Gastrocnemius medialis (tissue), 4 donors: ENCODE measurements around the gene ADAM23. TPM values are rescaled to one million over a fixed set of nuclear protein-coding genes. Genes with fewer than 3 reads are reported as not detected.

Experiments
- ATAC-seq, 2 donors: fragments of 150-250 bp; one replicate each; pipeline ENCODE4 v1.9.1; 2016
- DNase-seq, 2 donors: peaks; one replicate each; pipeline ENCODE4 v3.0.0-alpha.2; 2019
- H3K27ac ChIP-seq, 4 donors: fragments of 200-600 bp; sonication (generic); 1 replicate in 1 of 4; 2 replicates in 3 of 4; pipeline ENCODE4 v1.5.1; 2016 to 2018; ENCODE audit warnings: mild to moderate bottlenecking in 2 of 4, moderate library complexity in 1 of 4
- H3K27me3 ChIP-seq, 3 donors: fragments of 200-600 bp; sonication (generic) in 2 of 3; 1 replicate in 1 of 3; 2 replicates in 2 of 3; pipeline versions ENCODE4 v1.5.1 to v1.6.0; 2016 to 2019; ENCODE audit warnings: mild to moderate bottlenecking in 1 of 3, moderate library complexity in 1 of 3
- H3K36me3 ChIP-seq, 2 donors: fragments of 200-600 bp; sonication (generic) in 1 of 2; one replicate each; pipeline ENCODE4 v1.5.1; 2017 to 2018
- H3K4me1 ChIP-seq, 2 donors: fragments of 200-600 bp; sonication (generic) in 1 of 2; one replicate each; pipeline ENCODE4 v1.5.1; 2016 to 2017; ENCODE audit warnings: mild to moderate bottlenecking in 2 of 2
- H3K4me3 ChIP-seq, 4 donors: fragments of 200-600 bp; sonication (generic) in 3 of 4; 1 replicate in 1 of 4; 2 replicates in 3 of 4; pipeline ENCODE4 v1.5.1; 2016 to 2019; ENCODE audit warnings: mild to moderate bottlenecking in 2 of 4
- H3K9me3 ChIP-seq, 3 donors: fragments of 200-600 bp; sonication (generic) in 2 of 3; 1 replicate in 1 of 3; 2 replicates in 2 of 3; pipeline ENCODE4 v1.5.1; 2016 to 2019
- CTCF ChIP-seq, 5 experiments: fragments of 450-650 bp in 3 of 5; fragments of 200-600 bp in 2 of 5; sonication (generic) in 2 of 5; IDR thresholded peaks in 4 of 5; conservative IDR thresholded peaks in 1 of 5; 1 replicate in 4 of 5; 2 replicates in 1 of 5; pipeline ENCODE4 v1.5.1; 2016 to 2019; ENCODE audit warnings: antibody characterized with exemption in 5 of 5, mild to moderate bottlenecking in 3 of 5, moderate library complexity in 3 of 5
- POLR2A ChIP-seq, 2 donors: fragments of 450-650 bp; IDR thresholded peaks; one replicate each; pipeline ENCODE4 v1.6.1; 2017; ENCODE audit warnings: antibody characterized with exemption in 2 of 2, mild to moderate bottlenecking in 2 of 2, moderate library complexity in 2 of 2
- in situ Hi-C, 4 donors: fragments of 200-750 bp; cut with MboI; loops; one replicate each; pipeline versions ENCODE4 v1.15.0 to v1.8.0; 2017; ENCODE audit warnings: low sequenced_read_pairs in 4 of 4
- intact Hi-C: fragments of 100-400 bp; cut with DNase I; formaldehyde crosslinking; loops from one replicate; pipeline ENCODE4 v1.15.1; 2023; ENCODE audit warnings: low total_unique reads
- total RNA-seq, 4 donors: library from RNA; depleted of rRNA; stranded (reverse); fragments of >200 nt; gene quantifications; one replicate each; pipeline versions ENCODE4 v1.1.0 to v1.2.3, GENCODE V29; 2016

ADAM23 gene
- total RNA-seq, 4 donors from 2014 or later, result 0.65 to 2.4 (median 1.6) TPM

DNA sequence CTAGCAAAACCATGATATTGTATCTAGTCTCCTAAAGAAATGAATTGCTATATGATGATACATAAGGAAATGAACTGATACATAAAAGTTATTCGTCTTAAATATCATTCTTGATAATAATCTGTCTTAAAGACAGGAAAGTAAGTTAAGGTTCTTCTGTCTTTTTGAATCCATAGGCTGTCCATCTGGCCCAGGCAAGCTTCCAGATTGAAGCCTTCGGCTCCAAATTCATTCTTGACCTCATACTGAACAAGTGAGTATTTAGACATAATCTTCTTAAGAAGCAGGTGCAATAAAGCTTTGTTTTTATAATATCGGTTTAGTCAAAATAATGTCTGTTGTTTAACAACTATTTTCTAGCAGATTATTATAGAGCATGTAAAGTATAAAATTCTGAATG is 37.7 kb downstream of the ADAM23 start:
- Histone ChIP-seq H3K27me3 (no peaks in the 10 kb centered on the region), H3K36me3 (no peaks in the 10 kb centered on the region), H3K27ac (no peak overlapping the region), H3K4me3 (no peak overlapping the region), H3K4me1 (peaks cover 0 to 3% of the 10 kb centered on the region in 2 donors), H3K9me3 (no peaks in the 10 kb centered on the region)
- no peak for ATAC-seq
- no peak for DNase-seq
- intact Hi-C loops, result no loop called here
- no peak for TF ChIP-seq POLR2A (IDR thresholded peaks at IDR 0.05)
- TF ChIP-seq CTCF (IDR thresholded peaks at IDR 0.05 in 4 of 5, conservative IDR thresholded peaks at IDR 0.05 in 1 of 5), result no peak
- in situ Hi-C loops, result no loop called here

- DNase-seq (no peak), ATAC-seq (no peak)
- Histone ChIP-seq H3K4me3 (no peak overlapping the region), H3K36me3 (no peaks in the 10 kb centered on the region), H3K4me1 (peaks cover 0 to 1% of the 10 kb centered on the region in 2 donors), H3K27me3 (no peaks in the 10 kb centered on the region), H3K27ac (no peak overlapping the region), H3K9me3 (no peaks in the 10 kb centered on the region)
- intact Hi-C loops, result no loop called here
- TF ChIP-seq CTCF (IDR thresholded peaks at IDR 0.05 in 4 of 5, conservative IDR thresholded peaks at IDR 0.05 in 1 of 5) (no peak), POLR2A (IDR thresholded peaks at IDR 0.05) (no peak)
- in situ Hi-C loops, result no loop called here
Measured at GRCh38 chr2:206482123-206482522, 38.8 kb downstream of the ADAM23 start.

DNA sequence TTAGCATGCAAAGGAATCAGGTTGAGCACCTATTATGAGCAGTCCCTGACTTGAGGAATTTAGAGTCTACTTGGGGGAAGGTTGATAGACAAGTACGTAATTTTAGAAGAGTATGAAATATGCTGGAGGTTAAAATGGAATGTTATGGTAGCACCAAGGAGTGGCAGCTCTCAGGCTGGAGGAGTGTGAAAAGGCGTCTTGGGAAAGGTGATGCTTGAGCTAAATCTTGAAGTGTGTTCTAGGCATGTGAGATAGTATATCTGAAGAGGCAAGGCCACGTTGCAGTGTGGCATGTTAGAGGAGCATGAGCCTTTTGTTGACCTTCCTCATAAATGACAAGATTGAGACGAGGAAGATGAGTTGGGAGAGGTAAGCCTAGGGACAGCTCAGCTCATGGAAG is 39.3 kb downstream of the ADAM23 start:
- Histone ChIP-seq H3K36me3 (no peaks in the 10 kb centered on the region), H3K9me3 (no peaks in the 10 kb centered on the region), H3K27me3 (no peaks in the 10 kb centered on the region), H3K4me3 (no peak overlapping the region), H3K27ac (no peak overlapping the region), H3K4me1 (no peaks in the 10 kb centered on the region)
- ATAC-seq (no peak), DNase-seq (no peak)
- TF ChIP-seq CTCF (IDR thresholded peaks at IDR 0.05 in 4 of 5, conservative IDR thresholded peaks at IDR 0.05 in 1 of 5) (no peak), POLR2A (IDR thresholded peaks at IDR 0.05) (no peak)
- in situ Hi-C loops, result no loop called here
- intact Hi-C loops, result no loop called here

GRCh38 chr2:206488053-206488452 is 44.7 kb downstream of the ADAM23 start:
- H3K4me3 ChIP-seq, result no peak overlapping the region
- H3K36me3 ChIP-seq, result no peaks in the 10 kb centered on the region
- TF ChIP-seq CTCF (IDR thresholded peaks at IDR 0.05 in 4 of 5, conservative IDR thresholded peaks at IDR 0.05 in 1 of 5), result no peak
- TF ChIP-seq POLR2A (IDR thresholded peaks at IDR 0.05), result no peak
- in situ Hi-C loops, result no loop called here
- intact Hi-C loops, result no loop called here
- ATAC-seq (no peak), DNase-seq (no peak)
- no peak overlapping the region for H3K27ac ChIP-seq
- H3K27me3 ChIP-seq, result no peaks in the 10 kb centered on the region
- H3K4me1 ChIP-seq, result no peaks in the 10 kb centered on the region
- no peaks in the 10 kb centered on the region for H3K9me3 ChIP-seq

- in situ Hi-C loops, result no loop called here
- H3K27me3 ChIP-seq, result no peaks in the 10 kb centered on the region
- TF ChIP-seq CTCF (IDR thresholded peaks at IDR 0.05 in 4 of 5, conservative IDR thresholded peaks at IDR 0.05 in 1 of 5), result no peak
- TF ChIP-seq POLR2A (IDR thresholded peaks at IDR 0.05), result no peak
- ATAC-seq (no peak), DNase-seq (no peak)
- no peak overlapping the region for H3K27ac ChIP-seq
- no peaks in the 10 kb centered on the region for H3K36me3 ChIP-seq
- no peaks in the 10 kb centered on the region for H3K9me3 ChIP-seq
- intact Hi-C loops, result no loop called here
- no peak overlapping the region for H3K4me3 ChIP-seq
- H3K4me1 ChIP-seq, result no peaks in the 10 kb centered on the region
Measured at GRCh38 chr2:206488623-206489022, 45.3 kb downstream of the ADAM23 start.
